HG03342 (cell line): Measurements from ENCODE around the gene GRHL1.
A peak's percentile ranks its signal among the peaks of the same experiment; 100 is the strongest.

ENCODE experiments used
- ATAC-seq: cut with Tn5 transposase; IDR thresholded peaks from one replicate; pipeline ENCODE4 v1.9.1; 2021; ENCODE audit warnings: mild to moderate bottlenecking, moderate library complexity; ENCODE audit not compliant: unreplicated experiment

GRHL1 gene

DNA sequence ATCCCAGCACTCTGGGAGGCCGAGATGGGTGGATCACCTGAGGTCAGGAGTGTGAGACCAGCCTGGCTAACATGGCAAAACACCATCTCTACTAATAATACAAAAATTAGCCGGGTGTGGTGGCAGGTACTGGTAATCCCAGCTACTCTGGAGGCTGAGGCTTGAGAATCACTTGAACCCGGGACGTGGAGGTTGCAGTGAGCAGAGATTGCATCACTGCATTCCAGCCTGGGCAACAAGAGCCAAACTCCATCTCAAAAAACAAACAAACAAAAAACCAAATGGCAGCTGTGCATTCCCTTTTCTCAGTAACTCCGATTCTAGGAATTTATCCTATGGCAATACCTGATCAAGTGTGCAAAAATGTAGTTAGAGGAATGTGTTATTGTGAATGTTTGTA is 4.7 kb upstream of the GRHL1 start:
- no peak for ATAC-seq

DNA sequence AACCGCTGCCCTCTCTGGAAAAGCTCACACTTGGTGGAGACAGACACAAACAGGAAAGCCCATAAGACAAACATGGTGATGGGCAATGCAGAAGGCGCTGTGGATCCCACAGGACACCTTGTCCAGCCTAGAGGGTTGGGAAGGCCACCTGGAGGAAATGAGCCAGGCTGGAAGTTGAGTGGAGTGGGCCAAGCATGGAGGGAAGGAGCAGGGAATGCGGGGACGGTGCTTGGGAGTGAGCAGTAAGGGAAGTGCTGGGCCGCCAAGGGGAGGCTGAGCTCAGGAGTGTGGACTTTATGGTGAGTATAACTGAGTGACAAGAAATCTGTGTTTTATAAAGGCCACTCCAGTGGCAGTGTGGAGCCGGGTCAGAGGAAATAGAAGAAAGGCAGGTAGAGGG is 2.8 kb upstream of the GRHL1 start:
- no peak for ATAC-seq

DNA sequence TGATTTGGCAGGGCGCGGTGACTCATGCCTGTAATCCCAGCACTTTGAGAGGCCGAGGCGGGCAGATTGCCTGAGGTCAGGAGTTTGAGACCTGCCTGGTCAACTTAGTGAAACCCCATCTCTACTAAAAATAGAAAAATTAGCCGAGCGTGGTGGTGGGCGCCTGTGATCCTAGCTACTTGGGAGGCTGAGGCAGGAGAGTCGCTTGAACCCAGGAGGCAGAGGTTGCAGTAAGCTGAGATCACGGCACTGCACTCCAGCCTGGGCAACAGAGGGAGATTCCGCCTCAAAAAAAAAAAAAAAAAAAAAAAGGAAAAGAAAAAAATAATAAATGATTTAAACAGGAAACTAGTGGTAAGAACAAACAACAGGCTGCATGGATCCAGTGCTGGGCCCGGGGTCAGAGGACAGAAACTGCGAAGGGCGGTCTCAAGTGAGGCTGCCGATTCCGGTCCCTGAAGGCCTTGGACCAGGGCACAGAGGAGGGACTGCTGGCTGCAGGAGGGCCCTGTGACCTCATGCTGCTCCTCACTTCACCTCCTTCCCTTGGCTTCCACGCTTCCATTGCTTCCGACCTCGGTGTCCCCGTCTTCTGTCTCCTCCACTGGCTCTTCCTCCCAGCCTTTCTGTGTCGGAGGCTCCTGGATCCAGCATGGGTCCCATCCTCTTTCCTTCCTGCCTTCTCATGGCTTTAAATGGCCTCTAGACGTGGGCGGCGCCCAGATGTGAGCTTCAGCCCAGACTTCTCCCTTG is 2.1 kb upstream of the GRHL1 start:
- no peak for ATAC-seq

DNA sequence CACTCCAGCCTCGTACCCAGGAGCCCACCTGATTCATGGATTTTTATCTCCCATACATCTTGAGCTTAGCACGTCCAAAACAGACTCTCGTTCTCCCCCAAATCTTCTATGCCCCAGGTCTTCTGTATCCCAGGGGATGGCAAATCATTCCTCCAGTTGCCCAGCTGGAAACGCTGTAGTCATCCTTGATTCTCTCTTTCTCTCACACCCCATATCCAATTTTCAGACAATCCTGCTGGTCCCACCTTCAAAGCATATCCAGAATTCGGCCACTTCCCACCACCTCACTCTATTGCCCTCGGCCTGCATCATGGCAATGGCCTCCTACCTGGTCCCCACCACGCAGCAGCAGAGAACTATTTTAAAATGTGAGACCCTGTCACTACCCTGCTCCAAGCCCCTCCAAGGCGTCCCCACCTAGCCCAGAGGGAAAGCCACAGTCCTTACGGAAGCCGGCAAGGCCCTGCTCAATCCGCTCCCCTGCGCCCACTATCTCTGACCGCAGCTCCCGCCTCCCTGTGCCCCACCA is 1.4 kb upstream of the GRHL1 start:
- ATAC-seq = no peak

DNA sequence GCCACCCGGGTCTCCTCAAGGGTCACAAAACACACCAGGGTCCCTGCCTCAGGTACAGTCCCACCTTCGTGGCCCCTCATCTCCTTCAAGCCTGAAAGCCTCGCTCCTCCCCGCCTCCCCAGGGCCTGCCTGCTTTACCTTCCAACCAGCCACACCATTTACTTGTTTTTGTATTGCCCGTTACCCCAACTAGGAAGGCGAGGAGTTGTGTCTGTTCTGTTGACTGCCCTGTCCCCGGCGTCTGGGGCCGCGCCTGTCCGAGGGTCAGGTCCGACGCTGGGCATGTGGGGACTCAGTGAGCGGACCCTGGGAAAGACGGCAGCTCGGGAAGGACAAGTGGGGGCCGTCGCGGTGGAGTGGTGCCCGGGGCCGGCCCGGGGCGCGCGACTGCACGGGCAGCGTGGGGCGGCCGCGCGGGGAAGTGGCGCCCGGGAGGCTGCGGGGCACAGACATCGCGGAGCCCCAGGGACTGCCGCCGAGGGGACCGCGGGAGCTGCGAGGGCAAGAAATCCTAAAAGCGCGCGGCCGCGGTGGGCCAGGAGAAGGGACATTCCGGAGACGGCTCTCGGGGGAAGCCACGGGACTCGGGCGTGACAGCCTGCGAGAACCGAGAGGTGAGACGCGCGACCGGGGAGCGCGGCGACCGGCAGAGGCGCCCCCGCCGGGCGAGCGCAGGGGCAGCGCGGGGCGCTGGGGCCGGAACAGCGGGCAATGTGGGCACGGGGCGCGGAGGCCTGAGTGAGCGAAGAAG is 797 bp upstream of the GRHL1 start:
- ATAC-seq = peak; percentile 28

DNA sequence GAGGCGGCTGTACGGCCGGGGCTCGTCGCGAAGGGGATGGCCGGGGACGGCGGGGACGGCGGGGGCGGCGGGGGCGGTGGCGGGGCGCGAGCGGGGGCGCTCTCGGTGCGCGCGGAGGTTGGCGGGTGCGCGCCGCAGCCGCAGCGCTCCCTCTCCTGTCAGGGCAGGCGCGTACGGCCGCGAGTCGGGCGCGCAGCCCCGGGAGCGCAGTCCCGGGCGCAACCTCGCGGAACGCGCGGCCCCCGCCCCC is 296 bp upstream of the GRHL1 start:
- no peak for ATAC-seq

DNA sequence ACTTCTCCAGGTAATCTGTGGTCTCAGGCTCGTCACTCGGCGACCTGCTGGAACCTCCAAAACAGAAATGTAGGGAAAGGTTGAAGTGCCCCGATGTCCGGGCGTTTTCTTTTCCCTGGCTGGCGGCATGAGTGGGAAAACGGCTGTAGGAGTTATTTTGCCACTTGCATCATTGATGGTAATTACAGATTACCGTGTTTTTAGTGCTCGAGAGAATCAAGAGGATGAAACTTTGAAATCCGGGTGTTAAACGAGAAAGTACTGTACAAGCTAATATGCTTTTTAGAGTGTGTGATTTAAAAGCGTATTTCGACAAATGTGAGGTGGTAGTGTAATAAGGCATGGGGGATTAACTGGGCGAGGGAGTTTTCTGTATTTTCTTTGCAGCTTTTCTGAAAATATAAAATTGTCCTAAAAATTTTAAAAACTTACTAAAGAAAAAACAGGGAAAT is 819 bp downstream of the GRHL1 start:
- ATAC-seq = no peak

DNA sequence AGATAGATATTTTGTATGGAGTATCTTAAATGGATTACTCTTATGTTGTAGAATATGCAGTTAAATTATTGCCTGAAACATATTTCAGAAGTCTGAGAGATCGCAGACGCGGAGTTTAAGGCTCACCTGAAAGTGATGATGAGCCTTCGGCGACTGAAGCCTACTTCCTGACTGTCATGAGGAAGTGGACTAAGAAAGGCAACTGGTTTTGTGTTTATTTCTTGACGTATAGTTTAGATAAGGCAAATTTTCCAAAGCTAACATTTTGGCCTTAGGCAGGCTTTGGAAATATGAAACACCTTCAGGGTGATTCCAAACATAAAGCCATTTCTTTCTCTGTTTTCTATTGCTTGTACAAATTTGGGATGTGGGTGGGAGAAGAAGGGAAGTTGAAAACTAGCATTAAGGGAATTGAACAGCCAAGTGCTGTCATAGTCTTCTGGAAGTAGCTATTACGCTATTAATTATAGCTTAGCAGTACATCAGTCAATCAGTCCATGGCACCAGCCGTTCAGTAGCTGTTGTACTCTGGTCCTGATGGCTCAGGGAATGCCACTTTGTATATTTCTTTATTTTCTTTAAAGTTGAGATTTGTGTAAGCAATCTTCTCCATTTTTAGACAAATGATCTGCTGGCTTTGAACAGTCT is 1.5 kb downstream of the GRHL1 start:
- ATAC-seq = no peak

DNA sequence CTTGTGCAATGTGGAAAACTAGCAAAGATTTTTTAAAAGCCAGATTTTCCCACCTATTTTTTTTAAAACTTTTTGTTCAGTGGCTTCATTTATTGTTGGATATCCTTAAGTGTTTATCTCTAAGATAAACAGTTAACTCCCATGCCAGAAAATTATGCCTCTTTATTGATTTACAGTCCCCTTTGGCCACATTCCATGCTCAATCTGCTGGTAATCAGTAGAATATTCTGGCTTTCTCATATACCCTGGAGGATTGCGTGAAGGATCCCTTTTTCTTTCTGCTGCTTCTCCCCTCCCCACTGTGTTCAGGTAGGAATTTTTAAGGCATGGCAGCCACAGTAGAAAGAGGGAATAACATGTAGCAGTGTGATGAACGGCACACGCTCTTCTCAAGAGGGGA is 2.6 kb downstream of the GRHL1 start:
- no peak for ATAC-seq

DNA sequence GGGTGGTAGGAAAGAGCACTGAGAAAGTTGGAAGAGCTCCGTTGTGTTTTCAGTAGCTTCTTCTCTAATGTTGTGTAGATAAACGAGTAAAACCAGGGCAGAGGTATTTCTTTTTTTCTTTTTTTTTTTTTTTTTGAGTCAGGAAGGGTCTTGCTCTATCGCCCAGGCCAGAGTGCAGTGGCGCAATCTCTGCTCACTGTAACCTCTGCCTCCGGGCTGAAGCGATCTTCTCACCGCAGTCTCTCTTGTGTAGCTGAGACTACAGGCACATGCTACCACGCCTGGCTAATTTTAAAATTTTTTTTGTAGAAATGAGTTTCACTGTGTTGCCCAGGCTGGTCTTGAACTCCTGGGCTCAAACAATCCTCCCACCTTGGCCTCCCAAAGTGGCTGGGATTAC is 6.6 kb downstream of the GRHL1 start:
- ATAC-seq = no peak

DNA sequence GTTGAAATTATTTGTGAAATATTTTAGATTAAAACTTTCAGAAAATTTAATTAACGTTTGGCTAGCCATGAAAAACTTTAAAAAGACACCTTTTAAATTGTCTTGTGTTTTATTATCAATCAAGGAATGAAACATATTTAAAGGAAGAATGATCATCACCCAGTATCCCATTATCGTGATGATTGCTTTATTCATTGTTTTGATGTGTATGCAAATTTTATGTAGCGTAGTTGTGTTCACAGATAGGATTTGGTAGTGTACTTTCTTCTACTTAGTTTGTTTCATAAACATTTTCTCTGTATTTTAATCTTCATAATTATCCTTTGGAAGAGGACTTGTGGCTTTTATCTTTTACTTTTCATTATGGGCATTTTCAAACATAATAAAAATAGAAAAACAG is 7.8 kb downstream of the GRHL1 start:
- ATAC-seq = no peak

DNA sequence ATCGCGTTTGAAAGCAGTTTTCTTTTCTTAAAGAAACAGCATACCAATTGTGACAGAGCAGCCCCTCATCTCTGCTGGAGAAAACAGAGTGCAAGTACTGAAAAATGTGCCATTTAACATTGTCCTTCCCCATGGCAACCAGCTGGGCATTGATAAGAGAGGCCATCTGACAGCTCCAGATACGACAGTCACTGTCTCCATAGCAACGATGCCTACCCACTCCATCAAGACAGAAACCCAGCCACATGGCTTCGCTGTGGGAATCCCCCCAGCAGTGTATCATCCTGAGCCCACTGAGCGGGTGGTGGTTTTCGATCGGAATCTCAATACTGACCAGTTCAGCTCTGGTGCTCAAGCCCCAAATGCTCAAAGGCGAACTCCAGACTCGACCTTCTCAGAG is 9.5 kb downstream of the GRHL1 start:
- no peak for ATAC-seq

DNA sequence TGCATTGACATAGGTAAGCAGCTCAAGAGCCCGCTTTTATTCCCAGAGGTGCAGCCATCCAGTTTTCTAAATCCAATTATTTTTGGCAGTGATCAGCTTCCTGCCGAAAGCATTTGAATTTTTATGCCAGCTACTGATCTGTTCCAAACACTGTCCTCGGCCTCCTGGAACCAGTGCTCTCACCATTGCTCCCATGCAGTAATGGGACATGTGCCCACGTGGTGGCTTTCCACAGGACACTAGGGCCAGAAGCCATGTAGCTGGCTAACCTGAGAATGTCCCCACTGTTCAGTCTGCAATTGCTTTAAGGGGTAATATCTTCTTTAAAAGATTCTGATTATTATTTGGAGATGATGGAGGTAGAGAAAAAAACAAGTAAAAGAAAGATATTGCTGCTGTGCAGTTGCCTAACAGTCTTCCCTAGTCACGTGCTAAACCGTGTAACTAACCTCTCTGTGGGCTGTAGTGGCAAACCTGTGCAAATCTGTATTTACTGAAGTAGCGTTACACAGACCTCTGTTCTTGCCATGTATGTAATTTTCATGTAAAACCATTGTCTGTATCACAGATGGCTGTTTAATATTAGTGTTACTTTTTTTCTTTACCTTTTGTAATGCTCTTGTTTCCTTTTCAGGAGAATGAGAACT is 13.0 kb downstream of the GRHL1 start:
- no peak for ATAC-seq

DNA sequence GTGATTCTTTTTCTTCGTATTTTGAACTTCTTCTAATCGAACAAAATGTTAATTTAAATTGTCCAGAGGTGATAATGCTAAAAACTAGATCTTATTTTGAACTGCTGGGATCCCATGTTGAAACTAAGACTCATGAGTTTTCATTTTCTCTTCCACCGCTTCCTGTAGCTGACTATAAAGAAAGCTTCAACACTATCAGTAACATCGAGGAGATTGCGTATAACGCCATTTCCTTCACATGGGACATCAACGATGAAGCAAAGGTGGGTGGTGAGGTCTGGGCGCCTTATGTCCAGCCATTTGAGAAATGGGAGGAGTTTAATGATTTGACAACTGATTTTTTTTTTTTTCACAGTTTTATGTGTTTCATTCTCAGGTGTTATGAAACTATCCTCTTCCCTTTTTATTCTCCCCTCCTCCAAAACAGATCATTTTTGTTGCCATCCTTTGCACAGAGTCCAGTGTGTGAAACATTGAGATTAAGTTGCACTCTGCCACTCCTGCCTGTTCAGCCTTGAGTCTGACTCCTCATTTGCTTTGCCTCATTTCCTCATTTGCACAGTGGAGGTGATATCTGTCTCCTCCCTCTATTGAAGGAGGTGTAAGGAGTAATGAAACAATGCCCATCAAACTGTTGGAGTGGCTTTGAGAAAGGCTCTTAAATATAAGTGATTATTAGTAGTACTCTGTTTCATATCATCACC is 13.8 kb downstream of the GRHL1 start:
- no peak for ATAC-seq

DNA sequence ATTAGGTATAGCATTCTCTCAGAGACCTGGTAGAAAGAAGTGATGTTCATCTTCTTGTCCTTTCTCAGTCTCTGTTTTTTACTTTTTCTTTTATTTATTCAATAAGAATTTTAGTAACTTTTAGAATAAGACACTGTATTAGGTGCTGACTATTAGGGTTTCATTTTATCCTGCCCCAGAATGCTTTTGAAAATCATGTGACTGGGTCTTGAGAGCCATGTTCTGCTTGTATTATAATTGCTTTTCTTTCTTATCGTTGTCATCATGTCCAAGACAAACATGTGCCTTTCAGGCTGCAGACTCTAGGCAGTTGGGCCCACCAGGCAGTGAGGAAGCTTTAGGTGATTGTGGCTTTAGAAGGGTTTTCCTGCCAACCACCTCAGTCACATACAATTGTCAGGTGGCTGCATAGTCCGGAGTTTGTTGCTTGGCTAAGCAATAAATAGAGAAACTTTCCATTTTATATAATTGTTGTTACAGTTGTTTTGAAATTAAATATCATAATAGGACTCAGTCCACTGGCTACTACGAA is 15.1 kb downstream of the GRHL1 start:
- ATAC-seq = no peak

DNA sequence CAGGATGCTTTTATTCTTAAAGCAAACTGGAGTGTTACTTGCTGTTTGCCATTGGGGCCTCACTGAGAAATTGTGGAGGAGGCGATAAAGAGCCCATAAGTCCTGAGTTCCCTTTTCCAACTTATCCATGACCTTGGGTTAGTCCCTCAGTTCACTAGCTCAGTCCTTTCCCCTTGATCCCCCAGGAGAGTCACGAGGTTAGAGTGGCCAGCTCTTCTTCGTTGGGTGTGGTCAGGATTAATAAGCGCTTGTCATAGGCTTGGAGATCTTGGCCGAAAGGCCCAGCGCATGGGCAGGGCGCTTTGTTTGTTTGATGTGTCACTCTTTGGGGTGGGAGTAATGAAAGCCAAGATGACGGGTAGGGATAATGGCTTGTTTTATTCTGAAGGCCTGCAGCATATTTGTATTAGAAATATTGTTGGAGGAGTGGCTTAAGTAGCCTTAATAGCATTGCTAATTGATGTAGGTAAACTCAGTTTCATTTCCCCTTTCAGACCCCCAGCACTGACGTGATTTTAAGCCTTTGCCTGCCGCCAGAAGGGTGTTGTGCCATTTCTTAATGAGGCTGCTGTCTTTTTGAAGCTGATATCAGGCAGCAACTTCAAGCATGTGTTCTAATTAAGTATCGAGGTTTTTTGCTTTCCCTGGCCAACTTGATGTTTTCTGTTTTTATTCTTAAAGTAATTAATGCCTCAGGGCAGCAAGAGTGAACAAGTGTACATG is 15.7 kb downstream of the GRHL1 start:
- peak; percentile 55 for ATAC-seq

DNA sequence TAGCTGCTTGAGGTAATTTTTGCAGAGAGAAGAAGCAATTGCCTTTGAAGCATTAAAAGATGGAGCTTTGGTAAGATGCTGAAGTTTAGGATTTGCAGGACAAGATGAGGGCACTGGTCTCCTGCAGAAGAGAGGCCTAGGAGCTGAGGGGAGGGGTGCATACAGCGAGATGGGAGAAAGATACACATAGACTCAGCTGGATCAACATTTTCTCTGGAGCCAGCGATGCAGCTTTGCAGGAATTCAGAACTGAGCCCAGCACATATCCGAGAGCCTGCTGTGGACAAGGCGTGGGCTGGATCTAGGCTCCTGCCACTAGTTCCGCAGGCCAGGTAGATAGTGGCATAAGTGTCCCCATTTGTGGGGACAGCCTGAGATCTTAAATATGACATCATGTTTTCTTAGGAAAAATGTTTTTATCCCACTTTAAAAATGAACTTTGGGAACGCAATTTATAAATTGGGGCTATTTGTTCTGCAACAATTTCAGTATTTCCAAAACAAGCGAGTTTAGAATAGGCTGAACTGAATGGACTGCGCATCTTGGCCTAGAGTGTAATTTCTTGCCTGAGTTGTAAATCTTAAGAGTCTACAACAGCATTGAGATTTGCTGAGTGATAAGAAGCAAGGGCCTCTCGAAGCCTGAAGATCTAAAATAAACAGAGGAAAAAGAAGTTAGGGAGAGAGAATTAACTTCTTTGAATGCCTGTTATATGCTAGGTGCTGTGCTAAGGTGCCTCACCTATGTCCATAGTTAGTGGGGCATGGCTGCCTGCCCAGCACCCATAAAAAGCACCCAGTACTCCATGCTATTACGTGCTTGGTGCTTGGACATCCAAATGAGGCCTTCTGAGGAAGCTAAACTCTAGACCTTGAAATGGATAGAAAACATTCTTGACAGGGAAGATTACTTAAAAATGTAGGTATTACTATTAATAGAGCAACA is 17.3 kb downstream of the GRHL1 start:
- no peak for ATAC-seq

DNA sequence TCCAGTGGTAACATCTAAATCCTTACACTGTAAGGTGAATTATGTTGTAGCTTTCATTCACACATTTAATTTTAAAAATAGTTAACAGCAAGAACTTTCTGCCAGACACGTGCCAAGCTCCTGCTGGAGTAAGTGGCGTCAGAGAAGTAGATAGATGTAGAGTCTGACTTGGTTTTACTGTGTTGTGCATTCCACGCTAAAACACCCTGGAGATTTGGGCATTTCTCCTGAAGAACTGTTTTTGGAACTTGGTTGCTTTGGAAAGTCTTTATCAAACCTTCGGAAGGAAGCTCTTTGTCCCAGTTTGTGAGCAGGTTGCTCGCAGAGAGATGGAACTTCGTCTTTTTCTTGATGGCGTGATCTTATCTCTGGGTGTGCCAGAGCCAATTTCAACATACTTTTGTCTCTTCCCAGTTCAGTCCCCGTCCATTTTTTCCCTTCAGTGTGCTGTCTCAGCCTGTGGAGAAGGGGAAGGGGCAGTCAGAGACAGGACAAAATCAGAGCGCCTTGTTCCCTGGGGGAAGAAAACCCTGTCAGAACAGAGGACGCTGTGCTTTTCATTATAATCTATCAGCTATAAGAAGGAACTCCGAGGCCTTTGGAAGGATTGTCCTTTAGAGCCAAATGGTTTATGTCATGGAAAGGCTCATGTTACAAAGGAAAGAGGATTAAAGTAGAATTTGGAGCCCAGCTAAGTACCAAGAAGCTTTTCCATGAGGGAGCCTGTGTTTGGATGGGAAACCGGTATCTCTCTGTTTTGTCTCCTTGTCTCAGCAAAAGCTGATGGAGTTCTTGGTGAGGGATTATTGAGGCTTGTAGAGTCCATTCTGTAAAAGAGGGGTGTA is 18.9 kb downstream of the GRHL1 start:
- no peak for ATAC-seq
